ENCODE results near the gene EIF3B. TPM values are rescaled to one million over a fixed set of nuclear protein-coding genes. Genes with fewer than 3 reads are reported as not detected.
"Not testable (repeated sequence)": the region's sequence is repeated elsewhere in the genome, so short reads cannot be mapped to it uniquely, and the experiment has no call there.

EIF3B gene
- total RNA-seq, 4 donors from 2014 or later = 75.3 to 156 (median 97.4) TPM

- Histone ChIP-seq H3K4me1 (peaks cover 0 to 25% (median 5%) of the 10 kb centered on the region in 4 donors), H3K27ac (peak overlapping the region in 1 of 4 donors; percentile 51), H3K27me3 (no peaks in the 10 kb centered on the region), H3K4me3 (no peak overlapping the region), H3K9me3 (no peaks in the 10 kb centered on the region), H3K36me3 (no peaks in the 10 kb centered on the region)
- DNase-seq = no peak
- TF ChIP-seq CTCF (IDR thresholded peaks at IDR 0.05) (no peak), POLR2A (IDR thresholded peaks at IDR 0.05) (no peak)
Observed at GRCh38 chr7:2411049-2411448, 56.4 kb downstream of the EIF3B start.

- no peak overlapping the region for H3K4me3 ChIP-seq
- no peaks in the 10 kb centered on the region for H3K9me3 ChIP-seq
- peak overlapping the region in 1 of 4 donors; percentile 19 for H3K27ac ChIP-seq
- H3K27me3 ChIP-seq = no peaks in the 10 kb centered on the region
- no peak for DNase-seq
- H3K4me1 ChIP-seq = peaks cover 0 to 25% (median 5%) of the 10 kb centered on the region in 4 donors
- H3K36me3 ChIP-seq = no peaks in the 10 kb centered on the region
- TF ChIP-seq POLR2A (IDR thresholded peaks at IDR 0.05) = no peak
- TF ChIP-seq CTCF (IDR thresholded peaks at IDR 0.05) = no peak
Observed at GRCh38 chr7:2411815-2412586, 57.4 kb downstream of the EIF3B start.

- peaks cover 0 to 21% (median 5%) of the 10 kb centered on the region in 4 donors for H3K4me1 ChIP-seq
- H3K9me3 ChIP-seq = no peaks in the 10 kb centered on the region
- TF ChIP-seq CTCF (IDR thresholded peaks at IDR 0.05) (no peak), POLR2A (IDR thresholded peaks at IDR 0.05) (no peak)
- H3K27ac ChIP-seq = peak overlapping the region in 1 of 4 donors; percentile 9
- no peaks in the 10 kb centered on the region for H3K27me3 ChIP-seq
- no peak for DNase-seq
- no peak overlapping the region for H3K4me3 ChIP-seq
- no peaks in the 10 kb centered on the region for H3K36me3 ChIP-seq
Observed at GRCh38 chr7:2412587-2413201, 58.1 kb downstream of the EIF3B start.

GRCh38 chr7:2416063-2416462, 61.4 kb downstream of the EIF3B start:
- Histone ChIP-seq H3K9me3 (no peaks in the 10 kb centered on the region), H3K27me3 (no peaks in the 10 kb centered on the region), H3K27ac (no peak overlapping the region), H3K36me3 (no peaks in the 10 kb centered on the region), H3K4me3 (no peak overlapping the region), H3K4me1 (peaks cover 0 to 15% (median 5%) of the 10 kb centered on the region in 4 donors)
- TF ChIP-seq POLR2A (IDR thresholded peaks at IDR 0.05) = no peak
- TF ChIP-seq CTCF (IDR thresholded peaks at IDR 0.05) = no peak
- DNase-seq = no peak

GRCh38 chr7:2416650-2417049, 62.0 kb downstream of the EIF3B start:
- no peaks in the 10 kb centered on the region for H3K27me3 ChIP-seq
- H3K4me1 ChIP-seq = peaks cover 0 to 13% (median 5%) of the 10 kb centered on the region in 4 donors
- H3K4me3 ChIP-seq = no peak overlapping the region
- no peaks in the 10 kb centered on the region for H3K9me3 ChIP-seq
- no peak for DNase-seq
- no peak overlapping the region for H3K27ac ChIP-seq
- TF ChIP-seq POLR2A (IDR thresholded peaks at IDR 0.05) = no peak
- TF ChIP-seq CTCF (IDR thresholded peaks at IDR 0.05) = no peak
- no peaks in the 10 kb centered on the region for H3K36me3 ChIP-seq

- H3K27me3 ChIP-seq, H3K9me3 ChIP-seq, DNase-seq, H3K36me3 ChIP-seq, H3K27ac ChIP-seq, H3K4me1 ChIP-seq, H3K4me3 ChIP-seq: not testable (repeated sequence)
Observed at GRCh38 chr7:2417178-2417577, 62.6 kb downstream of the EIF3B start.

Measured in Peyer's patch (tissue), 4 donors.